K562 (cell line): Measurements from ENCODE around the gene SFPQ.

ENCODE experiments used
- JUN ChIP-seq, 2 experiments: sonication (generic) in 1 of 2; formaldehyde crosslinking in 1 of 2; IDR thresholded peaks; 2 replicates each; pipeline versions ENCODE4 v1.6.1 to v1.8.0; 2012 to 2022; ENCODE audit warnings: borderline replicate concordance in 2 of 2, mild to moderate bottlenecking in 2 of 2, improper control_type of control experiment in 1 of 2, low read depth in 1 of 2, low read length in 1 of 2, missing genetic modification reagents in 1 of 2
- KAT7 ChIP-seq: sonication (generic); formaldehyde crosslinking; IDR thresholded peaks from 2 replicates; pipeline ENCODE4 v1.8.0; 2022; ENCODE audit warnings: missing genetic modification reagents, mild to moderate bottlenecking, borderline replicate concordance
- MCM5 ChIP-seq: fragments of 450-650 bp; IDR thresholded peaks from 2 replicates; pipeline ENCODE4 v1.6.1; 2016; ENCODE audit warnings: low read depth
- MLLT1 ChIP-seq, 2 experiments: fragments of 450-650 bp; IDR thresholded peaks; 2 replicates each; pipeline ENCODE4 v1.6.1; 2016
- NR1H2 ChIP-seq: sonication (generic); formaldehyde crosslinking; IDR thresholded peaks from 2 replicates; pipeline ENCODE4 v1.4.0; 2020; ENCODE audit warnings: mild to moderate bottlenecking, missing genetic modification reagents
- POLR2A ChIP-seq: fragments of 450-650 bp; conservative IDR thresholded peaks from 2 replicates; pipeline ENCODE4 v1.6.1; 2016
- SUPT5H ChIP-seq: fragments of 450-650 bp; IDR thresholded peaks from 2 replicates; pipeline ENCODE4 v1.6.1; 2016
- TAF1 ChIP-seq: IDR thresholded peaks from 2 replicates; pipeline ENCODE4 v1.6.1; 2011; ENCODE audit warnings: mild to moderate bottlenecking, low read length, moderate library complexity; ENCODE audit not compliant: insufficient read depth, control insufficient read depth, severe bottlenecking; ENCODE audit errors: extremely low read depth
- THRA ChIP-seq: fragments of 450-650 bp; IDR thresholded peaks from 2 replicates; pipeline ENCODE4 v1.6.1; 2017; ENCODE audit warnings: mild to moderate bottlenecking, moderate library complexity
- ZFX ChIP-seq: sonication (generic); formaldehyde crosslinking; IDR thresholded peaks from 2 replicates; pipeline ENCODE4 v1.8.0; 2022; ENCODE audit warnings: mild to moderate bottlenecking, missing genetic modification reagents, moderate library complexity
- ZNF41 ChIP-seq: fragments of 250-450 bp; sonication (Bioruptor Pico); conservative IDR thresholded peaks from 2 replicates; pipeline ENCODE4 v1.4.0; 2020; ENCODE audit warnings: mild to moderate bottlenecking

DNA sequence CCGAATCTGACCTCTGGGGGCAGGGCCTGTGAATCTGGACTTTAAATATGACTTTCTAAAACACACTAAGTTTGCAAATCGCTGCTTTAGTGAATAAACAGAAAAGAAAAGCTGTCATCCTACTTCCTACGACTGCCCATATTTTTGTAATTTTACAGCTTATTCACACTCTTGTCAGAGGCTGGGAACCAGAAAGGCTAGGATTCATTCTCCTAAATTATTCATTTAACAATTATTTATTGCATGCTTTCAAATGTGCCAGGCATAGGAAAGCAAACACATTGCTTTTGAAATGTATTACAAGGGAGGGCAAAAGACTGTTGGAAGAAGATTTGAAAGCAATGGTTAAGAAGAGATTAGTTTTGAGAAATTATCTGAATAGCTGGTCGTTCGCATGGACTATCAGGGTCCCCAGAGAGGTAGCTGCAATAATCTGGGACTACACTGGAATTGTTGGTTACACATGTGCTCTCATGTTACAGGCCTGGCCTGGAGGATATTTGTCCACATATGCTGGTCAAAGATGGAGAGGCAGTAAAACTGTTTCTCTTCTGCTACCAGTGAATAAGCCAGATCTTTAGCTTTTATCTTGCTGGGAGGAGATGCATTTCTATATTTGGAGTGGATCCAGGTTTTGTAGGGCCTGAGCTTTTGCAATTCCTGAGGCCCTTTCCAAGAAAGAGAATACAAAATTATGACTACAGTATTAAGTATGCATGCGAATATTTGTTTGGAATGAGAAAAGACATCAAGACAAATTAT lies 29.6 kb upstream of the SFPQ start:
- TF ChIP-seq ZFX (CRISPR knock-in tag) (no peak), THRA (no peak), NR1H2 (CRISPR knock-in tag) (no peak), SUPT5H (no peak), TAF1 (no peak), POLR2A (no peak), MCM5 (no peak), MLLT1 (IDR thresholded peaks at IDR 0.05) (no peak), KAT7 (no peak), ZNF41 (CRISPR knock-in tag) (no peak), JUN (IDR thresholded peaks at IDR 0.05; ENCODE audit: borderline replicate concordance, low read depth, low read length) (no peak), JUN (CRISPR knock-in tag; IDR thresholded peaks at IDR 0.05; ENCODE audit: borderline replicate concordance) (no peak)
